HG03108 (cell line): ENCODE results near the gene NR2F2.
"Not testable (repeated sequence)": the region's sequence is repeated elsewhere in the genome, so short reads cannot be mapped to it uniquely, and the experiment has no call there.

Experiments used
- ATAC-seq: cut with Tn5 transposase; IDR thresholded peaks from one replicate; pipeline ENCODE4 v1.9.1; 2021; ENCODE audit warnings: moderate library complexity; ENCODE audit not compliant: unreplicated experiment

NR2F2 gene

DNA sequence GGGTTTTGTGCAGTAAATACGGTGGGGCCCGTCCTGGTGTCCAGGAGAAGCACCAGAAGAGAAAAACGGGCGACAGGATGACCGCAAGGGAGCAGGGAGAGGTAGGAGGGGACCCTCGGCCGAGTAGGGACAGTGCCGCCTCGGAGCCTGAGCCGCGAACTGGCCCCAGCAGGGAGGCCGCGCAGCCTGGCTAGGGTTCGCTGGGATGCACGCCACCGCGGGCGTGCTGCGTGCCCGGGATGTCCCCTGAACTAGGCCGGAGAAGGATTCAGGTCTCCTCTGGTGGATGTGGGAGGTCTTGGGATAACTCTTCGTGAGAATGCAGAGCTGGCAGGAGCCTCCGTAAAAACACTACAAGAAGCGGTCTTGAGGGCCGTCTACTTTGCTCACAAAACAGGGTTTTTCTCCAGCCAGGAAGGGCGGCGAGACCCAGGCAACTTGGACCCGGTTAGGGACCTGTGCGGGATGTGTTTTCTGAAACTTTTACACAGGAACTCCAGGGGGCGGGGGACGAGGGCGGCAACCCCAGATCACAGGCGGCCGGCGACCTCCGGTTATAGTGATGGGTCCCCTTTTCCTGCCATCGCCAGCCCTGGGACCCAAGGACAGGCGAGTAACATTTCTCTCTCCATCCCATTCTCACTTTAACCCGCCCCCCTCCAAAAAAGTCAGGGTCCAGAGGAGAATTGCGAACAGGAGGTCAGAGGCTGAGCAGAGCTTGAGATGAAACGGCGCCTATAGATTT lies 35.5 kb downstream of the NR2F2 start:
- no peak for ATAC-seq

DNA sequence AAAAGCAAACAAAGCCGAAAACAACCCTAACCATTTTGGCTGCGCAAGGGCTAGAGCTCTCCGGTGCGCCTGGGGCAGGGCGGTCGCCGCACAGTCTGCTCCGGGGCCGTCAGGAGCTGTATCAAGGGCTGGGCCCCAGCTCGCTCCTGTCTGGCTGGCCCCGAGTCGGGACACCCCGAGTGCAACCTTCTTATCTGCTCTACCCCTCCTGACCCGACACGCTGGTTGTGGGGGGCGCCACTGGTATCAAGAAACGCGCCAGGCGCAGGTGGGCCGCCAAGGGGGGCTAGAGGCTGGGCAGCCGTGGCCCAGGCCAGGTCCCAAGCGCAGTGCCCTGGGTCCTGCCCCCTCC lies 36.0 kb downstream of the NR2F2 start:
- no peak for ATAC-seq

DNA sequence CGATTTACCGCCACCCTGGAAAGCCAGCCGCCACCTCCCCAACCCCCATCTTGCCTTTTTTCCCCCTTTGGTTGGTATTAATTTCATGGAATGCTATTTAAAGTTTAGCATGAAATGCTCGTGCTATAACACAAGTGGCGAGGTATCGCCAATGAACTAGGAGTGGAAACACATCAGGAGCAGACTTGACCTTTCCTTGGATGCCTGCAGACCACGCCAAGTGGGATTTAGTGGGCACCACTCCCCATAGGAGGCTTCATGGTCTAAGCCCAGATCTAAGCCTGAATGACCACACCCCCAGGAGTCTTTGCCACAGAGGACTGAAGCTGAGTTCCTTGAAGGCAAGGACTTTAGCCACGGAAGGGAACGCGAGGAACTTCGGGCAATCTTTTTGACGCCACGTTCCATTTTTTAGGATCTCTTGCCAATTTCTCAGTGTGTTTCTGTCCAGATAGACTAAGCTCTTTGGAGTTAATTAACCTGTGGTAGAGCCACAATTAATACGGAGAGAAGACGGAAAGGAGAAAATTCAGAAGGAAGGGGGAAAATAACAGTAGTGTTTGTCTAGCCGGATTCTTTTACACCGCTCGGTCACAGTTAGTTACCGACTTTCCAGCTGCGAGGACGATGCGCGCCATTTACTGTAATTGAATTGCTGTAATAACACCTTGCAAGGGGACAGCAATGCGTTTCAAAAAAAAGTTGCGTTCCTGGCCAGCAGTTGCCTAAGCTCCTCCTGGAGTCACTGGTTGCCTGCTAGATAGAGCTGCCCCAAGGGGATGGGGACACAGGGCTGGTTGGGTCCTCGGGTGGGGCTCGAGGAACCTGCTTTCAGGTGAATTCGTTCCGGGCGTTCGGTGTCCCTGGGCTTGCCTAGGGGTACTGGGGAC lies 37.1 kb downstream of the NR2F2 start:
- ATAC-seq: no peak

DNA sequence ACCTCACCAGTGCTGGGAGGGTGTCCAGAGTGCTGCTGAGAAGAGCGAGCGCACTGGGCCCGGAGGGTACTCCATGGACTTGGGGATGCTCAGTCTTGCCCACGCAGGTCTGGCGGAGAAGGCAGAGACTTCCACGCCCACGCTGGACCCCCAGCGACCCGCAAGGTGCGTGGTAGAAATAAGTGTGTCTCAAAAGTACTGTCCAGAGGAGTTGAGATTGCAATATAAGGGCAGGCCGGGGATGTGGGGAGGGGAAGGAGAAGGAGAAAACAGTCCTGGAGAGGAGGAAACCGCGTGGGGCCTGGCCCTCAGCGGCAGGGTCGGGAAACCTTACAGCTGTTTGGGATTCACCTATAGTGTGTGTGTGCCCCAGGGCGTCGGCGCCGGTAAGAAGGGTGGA lies 38.9 kb downstream of the NR2F2 start:
- no peak for ATAC-seq

DNA sequence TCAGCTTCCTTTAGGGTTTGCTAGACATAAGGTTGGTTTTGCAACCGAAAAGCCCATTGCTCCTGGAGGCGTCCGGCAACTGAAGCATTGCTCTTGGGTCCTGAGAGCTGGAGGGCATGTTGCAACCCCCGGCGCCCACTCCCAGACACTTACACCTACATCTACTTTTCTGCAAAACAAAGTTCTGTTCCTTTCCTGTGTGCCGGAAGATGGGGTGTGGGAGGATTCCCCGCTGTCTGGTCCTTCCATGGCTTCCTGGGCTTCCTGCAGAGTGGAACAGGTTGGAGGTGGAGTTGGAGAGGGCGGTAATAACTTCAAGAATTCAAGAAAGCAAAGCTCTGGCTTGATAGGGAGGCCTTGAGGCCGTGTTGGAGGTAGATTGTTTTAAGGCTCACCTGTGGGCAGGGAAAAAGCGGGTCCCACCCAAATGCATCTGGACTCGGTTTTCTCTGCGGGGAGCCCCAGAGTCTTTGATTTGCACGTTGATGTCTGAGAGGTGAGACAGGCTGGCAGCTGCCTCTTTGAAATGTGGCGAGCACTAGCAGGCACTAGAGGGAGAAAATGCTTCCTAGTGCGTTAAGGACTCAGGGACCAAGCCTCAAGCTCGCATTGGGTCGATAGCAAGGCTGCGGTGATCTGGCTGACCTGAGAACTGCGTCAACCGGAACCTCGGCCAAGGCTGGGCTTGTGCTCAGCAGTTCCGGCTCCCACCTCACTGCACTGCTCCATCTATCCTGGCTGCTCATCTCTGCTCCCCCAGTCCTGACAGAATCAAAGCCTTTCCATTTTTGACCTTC lies 39.5 kb downstream of the NR2F2 start:
- ATAC-seq: no peak

DNA sequence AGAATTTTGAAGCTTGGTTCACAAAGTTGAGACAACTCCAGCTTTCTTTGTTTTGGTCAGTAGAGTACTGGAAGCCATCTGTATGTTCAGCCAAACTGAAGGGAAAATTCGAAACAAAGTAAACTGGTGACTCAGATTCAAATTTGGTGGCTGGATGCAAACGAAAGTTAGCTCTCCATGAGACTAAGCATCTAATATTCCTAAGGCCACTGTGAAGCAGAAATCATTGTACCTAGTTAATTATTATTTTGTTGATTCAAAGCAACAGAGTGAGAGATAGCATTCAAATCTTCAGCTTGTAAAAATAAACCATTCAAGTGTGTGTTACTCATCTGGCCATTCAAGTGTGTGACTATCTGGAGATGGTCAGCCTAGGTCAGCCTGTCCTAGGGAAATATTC lies 42.1 kb downstream of the NR2F2 start:
- no peak for ATAC-seq

DNA sequence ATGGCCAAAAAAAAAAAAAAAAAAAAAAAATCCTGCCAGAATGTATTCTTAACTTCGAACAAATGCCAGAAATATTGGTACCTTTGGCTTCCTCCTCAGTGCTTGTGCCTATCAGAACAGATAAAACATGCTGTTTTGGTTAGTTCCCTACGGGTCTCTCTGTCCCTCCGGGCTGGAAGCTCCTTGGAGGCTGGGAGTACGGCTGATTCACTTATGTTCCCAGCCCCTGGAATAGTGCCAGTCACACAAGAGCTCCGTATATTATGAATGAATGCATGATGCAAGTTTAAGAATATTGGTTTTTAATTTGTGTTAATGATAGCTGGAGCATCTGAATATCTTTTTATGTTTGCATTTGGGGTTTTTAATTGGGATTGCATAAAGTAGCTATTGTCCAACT lies 44.0 kb downstream of the NR2F2 start:
- ATAC-seq: no peak

DNA sequence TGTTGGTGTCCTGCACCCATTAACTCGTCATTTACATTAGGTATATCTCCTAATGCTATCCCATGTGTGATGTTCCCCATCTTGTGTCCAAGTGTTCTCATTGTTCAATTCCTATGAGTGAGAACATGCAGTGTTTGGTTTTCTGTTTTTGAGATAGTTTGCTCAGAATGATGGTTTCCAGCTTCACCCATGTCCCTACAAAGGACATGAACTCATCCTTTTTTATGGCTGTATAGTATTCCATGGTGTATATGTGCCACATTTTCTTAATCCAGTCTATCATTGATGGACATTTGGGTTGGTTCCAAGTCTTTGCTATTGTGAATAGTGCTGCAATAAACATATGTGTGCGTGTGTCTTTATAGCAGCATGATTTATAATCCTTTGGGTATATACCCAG lies 49.1 kb downstream of the NR2F2 start:
- not testable (repeated sequence) for ATAC-seq

DNA sequence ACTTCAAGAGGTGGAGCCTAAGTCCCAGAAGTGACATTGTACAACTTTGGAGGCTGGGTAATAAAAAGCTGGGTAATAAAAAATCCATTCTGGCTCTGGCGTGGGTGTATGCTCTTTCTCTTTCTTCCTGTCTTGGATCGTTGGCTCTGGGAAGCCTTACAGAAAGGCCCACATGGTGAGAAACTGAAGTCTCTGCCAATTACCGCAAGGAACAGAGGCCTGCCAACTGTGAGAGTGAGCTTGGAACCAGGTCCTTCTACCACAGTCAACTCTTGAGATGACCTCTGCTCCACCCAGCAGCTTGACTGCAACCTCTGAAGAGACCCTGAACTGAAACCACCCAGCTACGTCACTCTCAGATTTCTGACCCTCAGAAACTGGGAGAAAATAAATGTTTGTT lies 51.0 kb downstream of the NR2F2 start:
- no peak for ATAC-seq

DNA sequence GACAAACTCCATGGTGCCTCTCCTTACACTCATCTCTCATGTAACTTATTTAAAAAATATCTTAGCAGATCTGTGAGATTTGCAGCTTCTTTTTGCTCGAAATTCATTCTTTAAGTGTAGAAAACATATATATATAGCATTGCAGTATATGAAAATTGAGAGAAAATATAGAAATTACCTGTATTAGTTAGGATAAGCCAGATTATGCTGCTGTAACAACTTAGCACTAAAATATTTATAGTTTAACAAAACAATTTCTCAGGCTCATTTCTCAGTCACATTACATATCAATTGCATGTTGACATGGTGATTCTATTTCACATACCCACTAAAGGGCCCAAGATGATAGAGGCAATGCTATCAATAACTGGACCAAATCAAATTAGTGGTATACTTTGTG lies 54.7 kb downstream of the NR2F2 start:
- ATAC-seq: no peak

DNA sequence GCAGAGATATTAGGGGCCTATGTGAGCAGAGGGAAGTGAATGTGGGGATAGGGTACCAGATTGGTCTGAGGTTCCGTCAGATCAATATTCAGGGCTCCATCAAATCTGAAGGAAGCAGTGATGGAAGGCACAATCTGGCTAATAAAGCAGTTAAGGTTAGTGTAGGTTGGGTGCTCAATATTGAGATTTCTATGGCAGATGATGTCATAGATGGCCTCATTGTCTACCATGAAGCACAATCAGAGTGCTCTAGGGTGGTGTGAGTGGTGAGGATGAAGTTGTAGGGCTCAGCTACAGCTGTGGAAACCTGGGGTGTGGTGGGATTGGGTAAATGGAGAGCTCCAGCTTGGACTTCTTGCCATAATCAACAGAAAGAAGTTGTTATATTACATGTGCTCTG lies 58.2 kb downstream of the NR2F2 start:
- no peak for ATAC-seq
